Brain pericyte (primary cell): Measurements from ENCODE around the gene C4orf51.

Experiments used
- DNase-seq: peaks from one replicate; pipeline ENCODE4 v3.0.0-alpha.2; 2012; ENCODE audit warnings: low read depth, low spot score

C4orf51 gene

DNA sequence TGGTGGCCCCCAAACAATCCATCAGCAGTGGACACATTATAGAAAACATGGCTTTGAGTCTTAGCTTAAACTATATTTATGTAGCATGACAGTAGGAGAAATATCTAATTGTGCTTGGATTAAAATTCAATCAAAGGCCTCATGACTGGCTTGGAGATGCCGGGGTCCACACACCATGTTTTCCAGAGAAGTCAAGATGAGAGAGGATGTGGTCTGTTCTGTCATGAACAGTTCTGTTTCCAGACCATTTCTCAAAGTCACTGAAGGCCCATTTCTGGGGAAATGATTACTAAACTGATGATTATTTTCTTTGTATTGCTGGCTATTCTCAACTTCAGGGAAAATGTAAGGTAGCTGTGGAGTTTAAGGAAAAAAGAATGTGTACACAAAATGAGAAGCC, 76.3 kb downstream of the C4orf51 start:
- DNase-seq, result no peak

GRCh38 chr4:145757188-145757587, 77.2 kb downstream of the C4orf51 start:
- DNase-seq, result no peak

GRCh38 chr4:145760176-145760575, 80.2 kb downstream of the C4orf51 start:
- no peak for DNase-seq

DNA sequence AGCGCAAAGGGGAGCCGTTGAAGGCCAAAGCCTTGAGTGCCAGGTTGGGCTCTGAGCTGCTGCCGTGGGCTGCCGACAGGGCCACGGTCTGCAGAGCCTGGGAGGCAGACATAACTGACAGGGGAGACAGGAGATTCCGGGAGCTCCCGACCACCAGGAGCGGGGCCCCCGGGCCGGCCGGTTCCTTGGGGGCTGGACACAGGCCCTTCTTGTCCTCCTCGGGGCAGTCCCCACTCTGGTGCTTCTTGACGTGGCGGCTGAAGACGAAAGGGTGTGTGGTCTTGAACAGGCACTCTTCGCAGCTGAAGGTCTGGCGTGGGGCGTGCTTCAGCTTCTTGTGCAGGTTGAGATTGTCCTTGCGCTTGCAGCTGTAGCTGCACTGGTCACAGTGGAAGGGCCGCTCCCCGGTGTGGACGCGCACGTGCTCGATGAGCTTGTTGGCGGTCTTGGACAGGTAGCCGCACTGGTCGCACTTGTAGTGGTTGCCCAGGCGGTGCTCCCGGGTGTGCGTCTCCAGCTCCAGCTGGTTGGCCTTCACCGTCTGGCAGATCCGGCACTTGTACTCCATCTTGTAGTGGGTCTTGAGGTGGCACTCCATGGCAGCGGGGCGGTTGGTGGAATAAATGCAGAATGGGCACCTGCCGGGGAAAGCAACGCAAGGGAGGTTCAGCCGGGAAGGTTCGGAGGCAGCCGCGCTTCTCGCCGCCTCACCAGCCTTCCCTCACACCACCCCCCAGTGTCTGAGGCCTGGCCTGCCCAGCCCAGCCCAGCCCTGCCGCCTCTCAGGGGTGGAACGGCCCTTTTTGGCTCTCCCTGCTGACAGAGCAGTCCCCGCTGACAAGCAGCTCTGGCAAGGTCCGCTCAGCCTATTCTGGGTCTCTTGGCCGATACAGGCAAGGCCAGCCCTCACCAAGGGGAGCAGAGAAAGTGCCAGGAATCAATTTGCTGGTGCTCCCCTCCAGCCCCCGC, 81.3 kb downstream of the C4orf51 start:
- DNase-seq, result no peak

- no peak for DNase-seq
Observed at GRCh38 chr4:145762719-145763118, 82.8 kb downstream of the C4orf51 start.

DNA sequence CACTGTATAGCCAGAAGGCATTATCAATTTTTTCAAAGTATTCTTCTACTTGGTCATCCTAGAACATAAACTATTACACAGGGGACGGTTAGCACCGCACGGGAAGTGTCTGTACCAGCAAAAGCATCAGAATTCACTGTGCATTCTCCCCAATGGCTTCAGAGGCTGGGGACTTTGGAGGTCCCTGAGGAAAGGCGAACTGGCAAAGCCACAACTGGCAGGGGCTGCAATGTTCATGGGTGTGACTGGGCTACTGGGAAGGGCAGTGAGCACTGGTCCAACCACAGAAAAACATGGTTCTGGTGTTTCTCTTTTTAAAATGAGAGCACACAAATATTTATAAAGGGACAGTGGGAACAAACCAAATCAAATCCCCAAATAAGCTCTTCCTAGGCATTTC, 83.5 kb downstream of the C4orf51 start:
- DNase-seq, result no peak

GRCh38 chr4:145766273-145766672, 86.3 kb downstream of the C4orf51 start:
- DNase-seq, result no peak

DNA sequence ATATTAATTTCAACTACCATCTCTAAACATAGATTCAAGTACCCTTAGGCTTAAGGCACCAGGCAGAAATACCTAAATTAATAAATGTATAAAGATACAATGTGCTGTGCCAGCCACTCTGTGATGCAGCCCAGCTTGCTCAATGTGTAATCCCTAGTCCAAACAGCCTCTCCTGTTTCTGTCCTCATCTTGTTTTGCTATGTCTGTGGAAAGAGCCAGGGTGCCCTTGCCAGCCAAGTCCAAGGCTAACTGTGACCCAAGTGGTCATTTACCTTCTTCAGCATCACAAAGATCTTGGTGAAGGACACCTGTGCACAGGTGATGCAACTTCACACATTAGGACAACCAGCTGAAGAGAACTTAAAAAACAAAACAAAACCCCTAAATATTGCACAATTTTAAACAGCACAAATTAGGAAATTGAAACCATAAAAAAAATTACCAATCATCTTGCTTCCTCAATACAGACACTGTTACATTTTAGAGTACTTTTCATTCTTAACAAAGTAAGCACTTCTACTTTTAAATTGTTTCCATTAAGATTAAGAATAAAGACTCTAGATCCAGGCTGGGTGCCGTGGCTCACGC, 89.6 kb downstream of the C4orf51 start:
- DNase-seq, result no peak

GRCh38 chr4:145770124-145770523, 90.2 kb downstream of the C4orf51 start:
- no peak for DNase-seq

DNA sequence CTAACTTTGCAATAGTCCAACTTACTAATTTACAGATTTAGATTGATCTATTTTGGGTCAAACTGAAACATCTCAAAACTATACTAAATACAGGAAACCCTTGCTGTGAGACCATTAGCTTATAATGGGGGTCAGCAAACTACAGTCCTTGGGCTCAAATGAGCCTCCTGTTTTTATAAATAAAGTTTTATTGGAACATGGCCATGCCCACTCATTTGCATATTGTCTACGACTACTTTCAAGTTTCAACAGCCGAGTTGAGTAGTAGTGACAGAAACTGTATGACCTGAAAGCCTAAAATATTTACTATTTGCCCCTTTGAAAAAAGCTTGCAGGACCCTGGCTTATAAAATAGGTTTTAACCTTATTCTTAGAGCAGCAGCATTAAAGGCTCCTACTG, 92.4 kb downstream of the C4orf51 start:
- DNase-seq, result no peak

- no peak for DNase-seq
Observed at GRCh38 chr4:145773581-145774234, 93.8 kb downstream of the C4orf51 start.

DNA sequence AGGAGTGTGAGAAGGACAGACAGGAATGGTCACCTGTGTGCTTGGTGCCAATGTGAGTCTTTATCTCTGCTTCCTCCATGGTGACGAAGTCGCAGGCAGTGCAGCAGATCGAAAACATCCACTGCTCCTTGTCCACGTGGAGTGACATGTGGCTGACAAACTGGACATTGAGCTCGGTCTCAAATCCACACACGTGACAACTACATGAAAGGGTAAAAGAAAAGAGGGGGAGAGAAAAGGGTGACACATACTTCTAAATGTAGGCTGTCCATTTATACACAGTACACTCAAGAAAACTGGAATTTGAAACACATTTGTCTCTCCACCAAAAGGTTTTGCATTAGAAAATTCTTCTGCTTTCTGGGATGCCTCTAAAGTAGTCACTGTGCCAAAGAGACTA, 94.5 kb downstream of the C4orf51 start:
- DNase-seq, result no peak

DNA sequence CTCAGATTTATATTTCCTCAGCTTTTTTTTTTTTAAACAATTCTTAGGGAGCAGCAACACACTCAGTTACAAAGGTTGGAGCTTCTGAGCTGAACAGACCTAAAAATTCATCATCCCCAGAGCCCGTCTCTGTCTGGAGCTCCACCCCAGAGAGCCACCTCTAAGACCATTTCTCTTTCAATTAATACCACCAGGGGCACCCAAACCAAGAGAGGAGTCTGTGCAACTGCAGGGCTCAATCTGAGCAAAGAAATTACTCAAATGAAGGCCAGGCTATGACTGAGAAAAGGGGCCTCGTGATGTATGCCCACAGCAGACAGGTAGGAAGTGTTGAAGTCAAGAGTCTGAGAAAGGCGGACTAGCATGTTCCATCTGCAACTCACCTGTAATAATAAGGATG, 95.5 kb downstream of the C4orf51 start:
- DNase-seq, result no peak

- DNase-seq, result no peak
Observed at GRCh38 chr4:145776208-145776607, 96.3 kb downstream of the C4orf51 start.

GRCh38 chr4:145779319-145779801, 99.4 kb downstream of the C4orf51 start:
- DNase-seq, result no peak

DNA sequence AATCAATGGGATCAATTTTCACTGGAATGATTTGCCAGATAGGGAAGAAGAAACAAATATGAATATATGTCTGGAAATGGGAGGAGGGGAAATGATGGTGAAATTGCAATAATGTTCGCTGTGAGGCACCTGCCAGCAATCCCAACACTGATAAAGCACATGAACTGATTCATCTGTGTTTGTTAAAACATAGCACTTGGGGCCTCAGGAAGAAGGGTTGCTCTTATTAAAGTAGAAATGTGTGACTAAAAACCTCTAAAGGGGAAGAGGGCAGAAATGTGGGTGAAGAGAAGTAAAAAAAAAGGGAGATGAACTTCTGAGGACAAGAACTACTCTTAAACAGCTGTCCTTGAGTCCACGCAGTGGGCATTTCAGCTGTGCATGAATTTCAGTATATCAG, 101.4 kb downstream of the C4orf51 start:
- DNase-seq, result no peak
